GM12891 (cell line): ENCODE results near the gene ARHGEF28.

Experiments used
- DNase-seq: peaks from one replicate; pipeline ENCODE4 v3.0.0; 2011; ENCODE audit warnings: low spot score; ENCODE audit not compliant: insufficient read length
- FAIRE-seq: peaks from 2 replicates; lab custom pipeline; 2011; peaks lifted over from hg19 to GRCh38; lab: Jason Lieb, UNC
- PAX5 ChIP-seq: IDR thresholded peaks from 2 replicates; pipeline ENCODE4 v1.6.1; 2011; ENCODE audit warnings: low read length, moderate library complexity, mild to moderate bottlenecking; ENCODE audit not compliant: insufficient read depth, severe bottlenecking
- POLR2A ChIP-seq: IDR thresholded peaks from 2 replicates; pipeline ENCODE4 v1.6.1; 2011; ENCODE audit warnings: low read depth, low read length, control low read depth
- POLR2AphosphoS5 ChIP-seq: IDR thresholded peaks from 2 replicates; pipeline ENCODE4 v1.6.1; 2011; ENCODE audit warnings: low read depth, low read length, control low read depth
- POU2F2 ChIP-seq: IDR thresholded peaks from 2 replicates; pipeline ENCODE4 v1.6.1; 2011; ENCODE audit warnings: low read depth, mild to moderate bottlenecking, control low read depth, low read length, moderate library complexity
- SPI1 ChIP-seq: IDR thresholded peaks from 2 replicates; pipeline ENCODE4 v1.6.1; 2011; ENCODE audit warnings: low read depth, low read length, control low read depth
- TAF1 ChIP-seq: IDR thresholded peaks from 2 replicates; pipeline ENCODE4 v1.6.1; 2011; ENCODE audit warnings: low read depth, low read length, control low read depth

Gene ARHGEF28

GRCh38 chr5:73897893-73898292 lies 271.9 kb downstream of the ARHGEF28 start:
- TF ChIP-seq PAX5 = no peak
- no peak for TF ChIP-seq SPI1
- TF ChIP-seq POLR2A = no peak
- TF ChIP-seq TAF1 = no peak
- TF ChIP-seq POLR2AphosphoS5 = no peak
- no peak for TF ChIP-seq POU2F2
- FAIRE-seq (no peak), DNase-seq (no peak)

DNA sequence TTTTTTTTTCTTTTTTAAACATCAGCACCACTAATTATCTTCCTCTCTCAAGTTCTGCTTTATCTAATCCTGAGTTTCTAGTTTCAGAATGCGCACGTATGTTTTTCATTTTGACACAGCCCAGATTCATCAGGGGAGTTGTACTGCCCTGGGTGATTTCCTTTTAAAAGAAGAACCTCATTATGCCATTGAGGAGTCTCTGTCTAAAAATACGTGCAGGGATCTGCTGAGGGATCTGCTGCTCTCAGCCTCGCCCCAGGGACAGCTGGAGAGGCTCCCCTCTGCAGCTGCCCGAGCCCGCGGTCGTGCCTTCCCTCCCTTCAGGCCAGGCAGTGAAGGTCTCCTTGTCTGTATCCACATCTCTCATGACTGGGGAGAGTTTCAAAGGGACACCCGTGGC lies 273.1 kb downstream of the ARHGEF28 start:
- FAIRE-seq (peak; percentile 66), DNase-seq (peak; percentile 25)
- TF ChIP-seq POLR2AphosphoS5 (no peak), POLR2A (no peak), PAX5 (no peak), SPI1 (peak; percentile 58), POU2F2 (no peak), TAF1 (no peak)

- DNase-seq (no peak), FAIRE-seq (no peak)
- TF ChIP-seq POU2F2 = no peak
- no peak for TF ChIP-seq POLR2AphosphoS5
- no peak for TF ChIP-seq POLR2A
- no peak for TF ChIP-seq PAX5
- no peak for TF ChIP-seq SPI1
- no peak for TF ChIP-seq TAF1
Measured at GRCh38 chr5:73899916-73900315, 273.9 kb downstream of the ARHGEF28 start.

DNA sequence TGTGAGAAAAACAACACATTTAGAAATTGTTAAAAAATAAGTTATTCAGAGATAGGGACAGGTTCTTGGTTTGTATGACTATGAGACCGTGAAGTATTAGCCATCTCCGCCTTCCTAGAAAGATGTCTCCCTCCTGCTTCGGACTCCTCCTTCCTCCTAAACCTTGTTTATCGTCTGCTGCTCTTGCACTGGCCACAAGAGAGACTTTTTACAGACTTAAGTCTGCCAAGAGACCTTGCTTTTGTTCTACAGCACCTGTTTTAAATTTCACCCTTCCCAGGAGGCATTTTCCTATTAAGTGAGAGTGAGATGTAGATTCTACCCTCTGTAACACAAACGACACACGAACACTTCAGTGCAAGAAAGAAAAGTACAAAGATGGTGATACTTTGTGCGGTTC lies 274.6 kb downstream of the ARHGEF28 start:
- FAIRE-seq = no peak
- DNase-seq = no peak
- TF ChIP-seq POLR2AphosphoS5 = no peak
- no peak for TF ChIP-seq PAX5
- no peak for TF ChIP-seq POU2F2
- no peak for TF ChIP-seq SPI1
- TF ChIP-seq POLR2A = no peak
- no peak for TF ChIP-seq TAF1

- DNase-seq (no peak), FAIRE-seq (no peak)
Measured at GRCh38 chr5:73901043-73901442, 275.0 kb downstream of the ARHGEF28 start.

GRCh38 chr5:73901455-73901854 lies 275.5 kb downstream of the ARHGEF28 start:
- TF ChIP-seq TAF1 (no peak), SPI1 (no peak)
- no peak for FAIRE-seq
- DNase-seq = no peak

More at GRCh38 chr5:73901043-73901442, 275.0 kb downstream of the ARHGEF28 start:
- no peak for TF ChIP-seq POLR2A
- no peak for TF ChIP-seq SPI1
- TF ChIP-seq POLR2AphosphoS5 = no peak
- no peak for TF ChIP-seq PAX5
- TF ChIP-seq POU2F2 = no peak
- no peak for TF ChIP-seq TAF1

GRCh38 chr5:73902327-73903051 lies 276.5 kb downstream of the ARHGEF28 start:
- no peak for DNase-seq
- peak; percentile 81 for FAIRE-seq
- TF ChIP-seq PAX5 (no peak), POLR2AphosphoS5 (no peak), TAF1 (no peak), SPI1 (no peak), POLR2A (no peak), POU2F2 (no peak)

GRCh38 chr5:73903169-73903568 lies 277.2 kb downstream of the ARHGEF28 start:
- no peak for FAIRE-seq
- DNase-seq = no peak
- TF ChIP-seq POU2F2 (no peak), TAF1 (no peak), SPI1 (no peak), POLR2A (no peak), POLR2AphosphoS5 (no peak), PAX5 (no peak)

- no peak for FAIRE-seq
- DNase-seq = no peak
- TF ChIP-seq SPI1 = no peak
Measured at GRCh38 chr5:73906277-73906676, 280.3 kb downstream of the ARHGEF28 start.

DNA sequence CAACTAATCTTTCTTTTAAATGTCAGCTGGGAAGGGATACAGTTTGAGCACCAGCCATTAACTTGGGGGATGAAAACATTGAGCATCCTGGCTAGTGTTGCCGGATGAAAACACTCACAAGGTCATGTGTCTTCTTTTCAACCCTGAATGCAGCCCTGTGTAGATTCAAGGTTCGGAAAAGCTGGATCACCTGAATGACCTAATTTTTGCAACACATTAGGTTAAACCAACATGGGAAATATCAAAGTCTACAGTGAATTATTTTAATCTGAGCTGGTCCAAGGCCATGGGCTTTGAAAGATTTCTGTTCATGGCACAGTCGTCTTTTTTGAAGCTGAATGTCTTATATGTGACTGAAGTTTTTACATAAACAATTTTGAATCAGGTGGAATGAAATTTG lies 281.2 kb downstream of the ARHGEF28 start:
- no peak for DNase-seq
- no peak for FAIRE-seq
- TF ChIP-seq SPI1 (no peak), POLR2AphosphoS5 (no peak)

- TF ChIP-seq POLR2AphosphoS5 (no peak), PAX5 (no peak), TAF1 (no peak), SPI1 (no peak), POLR2A (no peak), POU2F2 (no peak)
- DNase-seq = no peak
- FAIRE-seq = no peak
Measured at GRCh38 chr5:73908395-73908794, 282.4 kb downstream of the ARHGEF28 start.
